Stimulated activated CD4-positive, alpha-beta T cell treated with anti-CD3 and anti-CD28 coated beads, Interleukin-15, amount 100 ng/mL, for 24 hours (primary cell): Measurements from ENCODE around the gene CDH26.
"Not testable (repeated sequence)": the region's sequence is repeated elsewhere in the genome, so short reads cannot be mapped to it uniquely, and the experiment has no call there.

Experiments used
- DNase-seq: peaks from one replicate; pipeline ENCODE4 v3.0.0-alpha.2; 2020

The CDH26 gene

DNA sequence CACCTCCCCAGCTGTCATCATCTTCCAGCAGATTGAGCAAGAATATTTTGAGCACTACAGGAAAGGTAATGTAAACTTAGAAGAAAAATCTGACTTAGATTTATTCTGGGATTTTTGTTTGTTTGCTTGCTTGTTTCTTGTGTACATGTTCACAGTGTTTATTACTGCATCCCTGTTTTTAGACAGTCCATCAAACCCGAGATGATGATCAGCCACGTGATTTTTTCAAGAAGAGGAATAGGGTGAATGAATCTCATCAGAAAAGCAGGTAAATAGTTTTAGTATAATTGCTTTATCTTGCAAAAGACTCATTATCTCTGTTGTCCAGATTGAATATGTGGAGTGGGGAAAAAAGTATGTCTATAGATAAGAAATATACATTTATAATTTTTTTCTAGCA, 16.0 kb upstream of the CDH26 start:
- DNase-seq: no peak

DNA sequence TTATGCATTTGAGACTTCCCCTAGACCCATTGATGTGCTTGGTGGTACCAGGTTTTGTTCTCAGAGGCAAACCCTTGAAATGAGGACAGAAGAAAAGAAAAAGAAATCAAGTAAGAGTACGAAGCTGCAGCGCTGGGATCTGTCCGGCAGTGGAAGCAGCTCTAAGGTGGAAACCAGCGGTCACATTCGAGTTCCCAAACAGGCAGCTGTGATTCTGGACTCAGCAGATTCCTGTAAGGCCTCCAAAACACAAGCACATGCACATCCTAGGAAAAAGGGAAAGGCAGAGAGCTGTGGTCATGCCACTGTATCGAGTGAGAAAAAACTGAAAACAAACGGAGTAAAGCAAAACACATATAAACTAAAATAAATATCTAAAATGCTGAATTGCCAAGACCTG, 13.5 kb upstream of the CDH26 start:
- no peak for DNase-seq

DNA sequence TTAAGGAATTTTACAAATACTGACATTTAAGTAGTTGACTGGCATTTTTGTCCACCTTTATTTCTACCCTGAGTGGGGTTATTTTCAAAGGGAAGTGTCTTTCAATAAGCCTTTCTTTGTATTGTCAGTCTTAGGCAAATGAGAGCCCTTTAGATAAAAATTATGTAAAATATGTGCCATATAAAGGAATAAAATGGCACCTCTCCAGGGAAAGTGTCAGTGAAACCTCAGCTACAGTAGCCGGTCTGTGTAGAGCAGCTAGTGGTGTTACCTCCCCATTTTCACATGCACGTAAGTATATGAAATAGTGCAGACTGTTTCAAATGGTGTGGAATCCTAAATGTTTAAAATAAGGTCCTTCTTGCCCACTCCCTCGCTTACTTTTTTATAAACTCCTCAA, 13.0 kb upstream of the CDH26 start:
- DNase-seq: no peak

DNA sequence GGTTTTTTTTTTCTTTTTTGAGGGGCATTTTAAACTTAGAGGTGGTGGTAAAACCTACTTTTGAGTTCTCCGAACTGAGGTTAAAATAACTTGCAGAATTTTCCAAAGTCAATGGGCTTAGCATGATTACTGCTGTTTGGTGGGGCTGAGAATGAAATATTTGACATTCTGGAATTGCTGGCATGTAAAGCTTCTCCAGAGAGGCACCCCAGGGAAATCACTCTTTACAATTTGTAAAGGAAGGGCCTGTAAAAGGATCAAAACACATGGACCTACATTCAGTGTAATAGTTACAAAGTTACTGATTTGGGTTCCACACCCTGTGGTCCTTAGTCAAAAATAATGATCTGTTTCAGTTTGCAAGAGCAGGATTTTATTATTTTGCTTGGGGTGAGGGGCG, 12.5 kb upstream of the CDH26 start:
- DNase-seq: no peak

DNA sequence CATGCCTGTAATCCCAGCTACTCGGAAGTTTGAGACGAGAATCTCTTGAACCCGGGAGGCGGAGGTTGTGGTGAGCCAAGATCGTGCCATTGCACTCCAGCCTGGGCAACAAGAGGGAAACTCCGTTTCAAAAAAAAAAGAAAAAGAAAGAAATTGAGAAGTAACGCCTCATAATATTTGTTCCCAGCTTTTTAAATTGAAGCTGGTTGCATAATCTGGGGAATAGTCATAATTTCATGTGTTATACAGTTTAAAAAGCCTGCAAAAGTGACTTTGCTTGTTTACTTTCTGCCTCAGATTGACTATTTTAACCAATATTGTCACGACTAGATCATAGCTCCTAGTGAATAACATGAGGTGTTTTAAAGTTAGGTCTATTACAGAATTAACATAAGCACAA, 10.8 kb upstream of the CDH26 start:
- no peak for DNase-seq

DNA sequence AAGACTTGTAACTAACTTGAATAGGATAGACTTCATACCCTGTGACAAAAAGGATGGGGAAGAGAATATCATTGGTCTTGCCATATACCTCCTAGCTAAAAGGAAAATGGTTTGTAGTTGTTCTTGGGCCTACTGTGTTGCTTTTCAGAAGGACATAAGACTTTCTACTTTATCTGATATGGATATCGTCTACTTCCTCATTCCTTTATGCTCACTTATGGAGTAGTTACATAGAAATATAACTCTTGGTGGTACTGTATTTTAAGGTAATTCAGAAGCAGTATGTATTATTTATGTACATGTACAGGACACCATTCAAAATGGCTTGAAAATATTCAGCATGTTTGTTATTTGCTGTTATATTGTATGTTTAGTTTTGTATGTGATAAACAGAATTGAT, 10.0 kb upstream of the CDH26 start:
- DNase-seq: no peak

DNA sequence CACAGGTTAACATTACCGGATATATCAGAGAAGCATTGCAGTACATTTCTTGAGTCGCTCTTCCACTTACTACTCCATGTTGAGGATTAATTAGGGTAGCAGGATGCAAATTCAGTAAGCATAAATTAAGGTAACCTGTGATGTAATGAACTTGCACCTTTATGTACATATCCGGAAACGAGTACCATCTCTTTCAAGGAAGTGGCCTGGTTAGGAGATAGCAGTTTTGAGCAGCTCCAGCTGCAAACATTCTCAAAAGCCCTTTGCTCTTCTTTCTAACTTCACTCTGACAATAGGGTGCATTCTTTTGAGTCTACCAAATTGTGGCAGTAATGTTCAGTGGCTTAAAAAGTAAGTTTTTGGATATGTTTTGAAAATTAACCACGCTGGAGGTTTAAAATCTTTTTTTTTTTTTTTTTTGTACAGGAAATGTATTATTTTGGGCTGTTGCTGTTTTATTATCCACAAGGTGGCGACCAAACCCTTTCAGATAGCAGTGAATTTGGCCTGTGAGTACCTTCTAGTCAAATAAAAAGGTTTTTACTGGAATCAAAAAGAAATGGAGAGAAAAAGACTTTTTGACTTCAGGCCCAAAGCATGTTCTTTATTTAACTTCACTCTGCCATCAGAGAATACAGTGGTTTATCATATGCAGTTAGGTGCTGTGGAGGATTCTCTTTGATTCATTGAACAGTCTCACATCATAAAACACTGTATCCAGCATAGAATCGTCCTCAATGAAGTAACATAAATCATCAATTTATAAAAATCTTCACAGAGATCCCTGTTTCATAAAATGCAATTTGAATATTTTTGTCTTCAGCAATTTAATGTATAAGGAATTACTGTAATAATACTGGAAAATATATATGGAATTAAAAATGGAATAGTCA, 9.1 kb upstream of the CDH26 start:
- DNase-seq: no peak

DNA sequence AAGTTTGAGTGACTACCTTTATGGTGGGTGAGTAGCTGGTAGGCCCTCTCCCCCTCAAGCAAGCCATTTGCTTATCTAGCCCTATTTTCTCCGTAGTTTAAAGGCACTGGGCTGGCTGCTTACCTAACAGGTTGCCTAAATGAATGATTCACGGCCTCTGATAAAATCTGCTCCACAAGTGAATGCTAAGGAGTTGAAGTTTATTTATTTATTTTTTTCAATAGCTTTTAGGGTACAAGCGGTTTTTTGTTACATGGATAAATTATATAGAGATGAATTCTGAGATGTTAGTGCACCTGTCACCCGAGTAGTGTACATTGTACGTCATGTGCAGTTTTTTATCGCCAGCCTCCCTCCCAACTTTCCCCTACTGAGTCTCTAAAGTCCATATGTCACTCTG, 8.3 kb upstream of the CDH26 start:
- no peak for DNase-seq

DNA sequence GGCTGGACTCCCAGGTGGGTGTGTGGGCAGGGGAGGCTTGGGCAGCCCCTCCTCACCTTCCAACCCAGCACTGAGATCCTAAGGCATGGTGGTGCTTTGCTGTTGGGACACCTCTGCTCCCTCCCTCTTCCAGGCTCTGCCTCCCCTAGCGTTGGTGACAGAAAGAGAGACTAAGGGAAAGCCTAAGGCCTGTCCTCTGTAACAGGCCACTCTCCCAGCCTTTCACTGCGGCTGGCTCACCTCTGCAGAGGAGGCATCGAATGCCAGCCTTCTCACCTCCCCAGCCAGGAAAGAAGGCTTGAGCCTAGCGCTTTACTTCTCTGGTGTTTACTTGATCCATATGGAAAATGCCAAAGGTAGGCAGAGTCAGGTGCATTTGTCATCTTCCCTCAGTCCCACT, 3.5 kb upstream of the CDH26 start:
- no peak for DNase-seq

DNA sequence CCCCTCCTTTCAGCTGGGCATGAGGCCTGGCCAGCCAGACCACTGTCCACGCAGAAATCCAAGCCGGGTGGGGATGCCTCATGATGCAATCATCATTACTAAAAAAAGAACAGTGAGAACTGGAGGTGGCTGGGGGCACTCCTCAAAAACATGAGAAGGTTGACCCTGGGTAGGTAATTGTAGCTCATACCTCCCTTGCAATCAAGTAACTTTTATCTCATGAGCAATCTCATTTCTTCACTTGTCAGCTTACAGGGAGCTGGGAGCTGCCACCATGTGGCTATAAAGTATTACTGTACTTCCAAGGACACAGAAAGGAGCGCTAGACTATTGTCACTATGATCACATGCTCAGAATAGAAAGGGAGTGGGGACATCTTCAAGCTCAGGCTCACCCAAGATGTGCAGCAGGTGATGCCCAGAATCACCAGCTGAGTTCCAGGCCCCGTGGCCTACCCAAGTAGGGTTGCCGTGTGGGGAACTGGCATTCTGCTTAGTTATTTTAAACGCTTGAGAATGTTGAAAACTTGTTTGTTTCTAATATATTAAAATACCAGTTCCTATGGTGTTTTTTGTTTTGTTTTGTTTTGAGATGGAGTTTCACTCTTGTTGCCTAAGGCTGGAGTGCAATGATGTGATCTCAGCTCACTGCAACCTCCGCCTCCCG, 3.0 kb upstream of the CDH26 start:
- no peak for DNase-seq

DNA sequence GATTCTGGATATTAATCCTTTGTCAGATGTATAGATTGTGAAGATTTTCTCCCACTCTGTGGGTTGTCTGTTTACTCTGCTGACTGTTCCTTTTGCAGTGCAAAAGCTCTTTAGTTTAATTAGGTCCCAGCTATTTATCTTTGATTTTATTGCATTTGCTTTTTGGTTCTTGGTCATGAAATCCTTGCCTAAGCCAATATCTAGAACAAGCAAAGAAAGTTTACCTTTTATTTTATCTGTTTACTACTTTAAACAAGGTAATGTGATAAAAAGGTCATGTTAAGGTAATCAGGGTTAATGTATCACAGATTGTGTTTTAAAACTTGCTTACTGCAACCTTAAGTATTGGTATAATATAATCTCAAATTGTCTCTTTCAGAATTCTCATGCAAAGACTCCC, 655 bp upstream of the CDH26 start:
- DNase-seq: not testable (repeated sequence)

DNA sequence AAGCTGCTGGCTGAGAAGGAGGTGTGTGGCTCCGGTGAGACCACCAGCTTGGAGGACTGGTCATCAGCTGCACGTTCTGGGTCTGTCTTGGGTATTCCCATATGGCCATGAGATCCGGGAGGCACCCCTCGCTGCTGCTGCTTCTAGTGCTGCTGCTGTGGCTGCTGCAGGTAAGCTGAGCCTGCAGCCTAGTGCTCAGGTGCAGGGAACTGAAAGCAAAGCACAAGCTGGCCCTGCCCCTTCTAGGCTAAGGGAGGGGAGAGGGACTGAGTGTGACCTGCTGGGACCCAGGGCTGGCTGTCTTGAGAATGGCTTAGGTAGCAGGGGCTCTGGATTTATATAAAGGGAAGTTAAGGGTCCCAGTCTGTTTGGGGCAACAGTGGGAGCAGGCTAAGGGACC, 403 bp downstream of the CDH26 start:
- DNase-seq: no peak

DNA sequence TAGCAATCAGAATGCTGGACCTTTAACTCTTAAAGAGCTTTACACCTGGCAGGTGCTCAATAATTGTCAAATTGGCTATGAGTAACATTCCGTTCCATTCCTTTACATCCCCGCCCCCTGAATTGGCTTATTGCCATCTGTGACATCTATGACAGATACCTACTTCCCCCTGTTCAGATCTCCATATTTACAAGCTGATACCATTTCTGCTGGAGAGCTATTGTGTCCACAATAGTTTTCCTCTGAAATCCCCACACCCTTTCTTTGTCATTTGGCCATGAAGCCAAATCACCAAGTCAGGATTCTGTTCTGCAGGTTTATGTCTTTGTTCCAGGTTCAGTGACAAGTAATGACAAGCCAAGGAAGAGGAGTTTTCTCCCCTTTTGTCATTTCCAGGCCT, 3.2 kb downstream of the CDH26 start:
- no peak for DNase-seq

DNA sequence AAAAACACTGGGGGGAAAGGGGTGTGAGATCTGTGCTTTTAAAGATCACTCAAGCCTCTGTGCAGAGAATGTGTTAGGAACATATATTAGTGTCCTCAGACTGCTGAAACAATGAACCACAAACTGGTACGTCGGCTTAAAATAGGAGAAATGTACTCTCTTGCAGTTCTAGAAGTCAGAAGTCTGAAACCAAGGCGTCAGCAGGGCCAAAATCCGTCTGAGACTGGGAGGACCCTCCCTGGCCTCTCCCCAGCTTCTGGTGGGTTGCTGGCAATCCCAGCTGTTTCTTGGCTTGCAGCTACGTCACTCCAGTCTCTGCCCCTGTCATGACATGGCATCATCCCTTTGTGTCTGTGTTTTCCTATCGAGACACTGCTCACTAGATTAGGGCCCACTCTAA, 3.9 kb downstream of the CDH26 start:
- no peak for DNase-seq

DNA sequence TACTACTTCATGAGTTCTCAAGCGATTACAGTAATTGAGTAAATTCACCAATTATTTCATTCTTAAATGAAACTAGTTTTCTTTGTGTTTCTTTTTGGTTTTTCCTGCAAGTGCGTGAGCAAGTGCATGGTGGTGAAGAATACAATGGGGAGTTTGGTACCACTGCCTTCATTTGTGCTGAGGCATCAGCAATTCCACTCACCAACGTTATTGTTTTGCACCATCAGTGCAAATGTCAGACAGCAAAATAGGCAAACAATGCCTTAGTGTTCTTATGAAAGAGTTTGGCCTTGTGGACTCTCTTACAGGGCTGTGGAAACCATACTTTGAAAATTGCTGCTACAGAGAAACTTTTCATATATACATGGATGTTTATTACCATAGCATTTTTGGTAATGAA, 8.2 kb downstream of the CDH26 start:
- no peak for DNase-seq

DNA sequence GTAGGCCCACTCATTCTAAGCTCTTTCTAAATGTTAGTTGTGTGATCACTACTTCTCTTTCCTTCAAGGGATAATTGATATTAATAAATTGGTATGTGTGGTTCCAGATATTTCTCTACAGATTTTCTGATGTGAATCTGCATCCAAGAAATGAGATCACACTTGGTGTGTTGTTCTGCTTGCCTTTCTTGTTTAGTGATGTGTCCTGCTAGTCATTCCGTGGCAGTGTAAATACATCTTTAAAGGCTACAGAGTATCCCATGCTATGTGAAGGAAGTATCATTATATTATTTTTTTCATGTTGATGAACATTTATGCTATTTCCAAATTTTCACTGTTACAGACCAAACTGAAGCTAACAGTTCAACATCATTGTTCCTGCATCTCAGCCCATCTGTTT, 13.2 kb downstream of the CDH26 start:
- DNase-seq: no peak

DNA sequence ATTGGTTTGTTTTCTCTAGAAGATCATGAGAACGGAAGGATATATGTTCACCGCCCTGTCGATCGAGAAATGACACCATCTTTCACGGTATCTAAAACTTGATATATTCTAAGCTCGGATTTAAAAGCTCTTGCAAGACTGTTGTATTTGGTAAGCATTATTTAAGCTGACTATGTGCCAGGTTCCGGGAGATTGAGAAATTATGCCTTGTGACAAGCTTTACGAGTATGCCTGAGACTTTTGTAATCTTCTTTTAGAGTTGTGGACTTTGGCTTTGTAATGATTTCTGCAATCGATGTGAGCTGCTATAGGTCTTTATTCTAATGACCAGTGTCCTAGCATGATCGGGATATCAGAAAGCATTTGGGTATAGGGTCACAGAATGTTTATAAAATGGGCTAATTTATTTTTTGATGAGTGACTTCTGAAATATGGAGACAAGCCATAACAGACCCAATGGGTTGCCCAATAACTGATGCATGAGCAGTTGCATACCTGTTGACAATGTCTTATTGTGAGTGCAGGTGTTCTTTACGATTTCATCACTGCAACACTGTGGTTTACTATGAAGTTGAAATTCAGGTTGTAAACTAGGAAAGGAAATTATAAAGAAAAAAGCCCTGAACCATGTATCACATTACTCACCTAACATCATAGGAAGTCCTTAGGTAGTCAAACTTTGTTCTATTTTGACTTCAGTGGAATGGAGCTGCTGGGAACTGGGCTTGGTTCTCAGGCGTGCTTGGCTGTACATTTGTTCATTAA, 14.0 kb downstream of the CDH26 start:
- no peak for DNase-seq

DNA sequence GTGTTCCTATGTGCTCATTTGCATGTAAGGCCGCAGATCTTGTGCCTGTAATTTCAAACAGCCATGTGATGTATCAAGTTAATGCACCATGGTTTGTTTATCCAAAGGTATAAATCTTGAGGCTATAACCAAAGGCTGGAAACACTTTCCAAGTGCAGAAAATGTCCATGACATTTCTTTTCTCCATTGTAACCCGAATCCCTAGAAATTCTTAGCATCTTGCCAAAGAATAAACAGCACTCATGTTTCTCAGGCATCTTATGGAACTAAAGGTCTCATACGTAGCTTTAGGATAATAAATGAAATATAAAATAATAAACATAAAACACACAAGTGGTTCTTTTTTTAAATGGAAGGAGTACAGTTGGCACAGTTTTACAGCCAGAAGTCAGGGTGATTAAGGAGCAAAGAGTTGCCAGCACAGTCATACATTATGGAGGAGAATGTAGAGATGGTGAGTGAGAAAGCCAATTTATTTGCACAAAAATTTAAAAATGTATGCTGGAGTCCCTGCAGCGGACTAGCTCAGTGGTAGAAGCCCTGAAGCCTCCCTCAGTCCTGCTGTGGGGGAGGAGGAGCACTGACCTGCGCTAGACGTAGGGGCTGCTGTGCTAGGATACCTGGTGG, 18.0 kb downstream of the CDH26 start:
- DNase-seq: no peak

DNA sequence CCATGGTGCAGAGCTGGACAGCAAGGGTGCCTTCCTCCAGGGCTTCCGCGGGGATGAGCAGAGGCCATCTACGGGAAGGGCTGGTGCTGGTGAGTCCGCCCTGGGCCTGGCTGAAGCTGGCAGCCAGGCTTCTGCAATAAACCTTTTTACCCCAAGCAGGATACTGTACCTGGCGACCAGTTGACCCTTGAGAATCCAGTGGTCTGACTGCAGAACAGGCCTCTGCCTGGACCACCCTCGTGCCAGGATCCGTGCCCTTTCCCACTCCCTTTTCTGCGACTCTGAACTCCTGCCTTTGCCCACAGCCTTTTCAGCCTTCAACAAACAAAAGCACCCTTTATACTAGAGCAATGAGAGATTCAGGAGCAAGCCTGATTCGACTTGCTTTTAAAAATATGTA, 18.9 kb downstream of the CDH26 start:
- no peak for DNase-seq

DNA sequence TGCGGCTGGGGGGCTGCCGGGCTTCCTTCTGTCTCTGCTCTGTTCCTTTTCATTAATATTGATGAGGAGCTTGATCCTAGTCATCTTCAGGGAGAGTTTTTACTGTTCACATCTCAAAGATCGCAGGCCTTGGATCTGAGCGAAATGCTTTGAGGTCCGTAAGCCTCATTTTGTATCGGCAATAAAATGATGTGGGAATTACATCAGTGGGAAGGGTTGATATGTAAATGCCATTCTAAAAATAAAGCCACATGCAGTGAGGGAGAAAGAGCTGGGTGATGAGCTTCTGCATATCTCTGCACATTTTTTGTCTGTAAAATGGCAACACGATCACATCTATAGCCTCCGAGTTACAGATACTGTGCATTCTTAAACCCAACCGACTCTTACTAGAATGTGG, 24.9 kb downstream of the CDH26 start:
- DNase-seq: no peak

DNA sequence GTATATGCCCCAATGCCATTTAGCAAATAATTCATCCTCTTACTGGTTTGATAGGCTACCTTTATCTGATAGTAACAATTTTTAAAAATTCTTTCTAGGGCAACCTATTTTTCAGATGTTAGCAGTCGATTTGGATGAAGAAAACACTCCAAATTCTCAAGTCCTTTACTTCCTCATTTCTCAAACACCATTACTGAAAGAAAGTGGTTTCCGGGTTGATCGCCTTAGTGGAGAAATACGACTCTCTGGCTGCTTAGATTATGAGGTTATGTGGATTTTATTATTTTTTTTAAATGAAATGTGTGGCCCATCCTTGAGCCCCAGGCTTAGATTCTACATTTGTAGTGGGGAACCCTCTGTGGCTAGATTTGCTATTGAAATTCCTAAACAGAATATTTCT, 26.3 kb downstream of the CDH26 start:
- DNase-seq: no peak

DNA sequence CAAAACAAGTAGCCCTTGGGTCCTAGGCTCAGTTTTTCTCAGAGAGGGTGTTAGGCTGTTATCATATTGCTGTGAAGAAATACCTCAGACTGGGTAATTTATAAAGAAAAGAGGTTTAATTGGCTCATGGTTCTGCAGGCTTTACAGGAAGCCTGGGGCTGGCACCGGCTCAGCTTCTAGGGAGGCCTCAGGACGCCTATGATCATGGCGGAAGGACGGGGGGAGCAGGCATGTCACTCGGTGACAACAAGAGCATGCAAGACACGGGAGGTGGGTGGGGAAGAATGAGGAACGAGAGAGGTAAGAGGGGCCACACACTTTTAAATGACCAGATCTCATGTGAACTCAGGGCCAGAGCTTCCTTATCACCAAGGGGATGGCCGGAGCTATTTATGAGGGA, 26.9 kb downstream of the CDH26 start:
- DNase-seq: no peak

DNA sequence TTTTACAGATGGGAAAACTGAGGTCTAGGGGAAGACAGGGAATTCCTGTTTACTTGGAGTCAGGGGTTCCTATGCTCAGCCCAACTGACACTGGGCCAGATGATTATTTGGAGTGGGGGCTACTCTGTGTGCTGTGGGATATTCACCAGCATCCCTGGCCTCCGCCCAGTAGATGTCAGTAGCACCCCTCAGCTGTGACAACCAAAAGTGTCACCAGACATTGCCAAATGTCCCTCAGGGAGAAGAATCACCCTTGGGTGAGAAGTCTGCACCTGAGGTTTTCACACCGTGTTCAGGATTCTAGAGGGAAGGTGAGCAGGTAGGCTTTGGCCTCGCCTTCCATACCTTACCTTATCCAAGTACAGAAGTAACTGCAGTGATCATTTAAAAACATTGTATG, 27.6 kb downstream of the CDH26 start:
- DNase-seq: no peak

DNA sequence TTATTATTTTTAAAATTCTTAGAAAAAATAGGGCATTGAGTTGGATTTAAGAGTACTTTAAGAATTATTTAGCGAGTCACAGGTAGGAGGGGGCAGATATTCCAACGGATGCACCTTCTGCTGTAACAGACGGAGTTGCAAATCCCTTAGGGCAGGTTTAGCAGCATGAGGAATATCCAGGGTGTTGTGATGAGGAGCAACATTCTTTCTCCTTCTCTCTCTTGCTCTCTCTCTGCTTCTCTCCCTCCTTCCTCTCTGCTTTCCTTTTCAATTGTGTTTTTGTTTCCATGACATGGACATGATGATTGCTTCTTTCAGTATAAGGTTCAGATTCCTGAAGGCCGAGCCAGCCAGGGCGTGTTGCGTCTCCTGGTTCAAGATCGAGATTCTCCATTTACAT, 28.9 kb downstream of the CDH26 start:
- DNase-seq: no peak
